K562 (cell line): ENCODE data around the gene MALRD1. TPM values are rescaled to one million over a fixed set of nuclear protein-coding genes. Genes with fewer than 3 reads are reported as not detected.

Source experiments
- ATAC-seq: fragments of 200-7000 bp; cut with Tn5 transposase; 3 replicates; pipeline ENCODE4 v1.9.1; 2020; ENCODE audit warnings: moderate library complexity
- BruUV-seq: library from RNA; stranded (reverse); fragments of 400-500 nt; replicated peaks from 2 replicates; lab custom pipeline; 2021; lab: Mats Ljungman, UMichigan
- CTCF ChIA-PET: fragments of 300-600 bp; formaldehyde crosslinking; extraction: SDS; loops from one replicate; lab custom pipeline; 2021; ENCODE audit warnings: low intra/inter-chr PET ratio; lab: Yijun Ruan, JAX
- POLR2A ChIA-PET: fragments of 300-600, 350-650 bp; sonication (Branson Sonifier 250); formaldehyde crosslinking; extraction: SDS; loops from one replicate; lab custom pipeline; 2021; ENCODE audit warnings: antibody characterized with exemption, inconsistent platforms; lab: Yijun Ruan, JAX
- DNase-seq, 4 experiments: peaks; one replicate each; pipeline versions ENCODE4 v3.0.0 to v3.0.0-alpha.2; 2011 to 2018; ENCODE audit warnings: low spot score in 3 of 4, mixed read lengths in 3 of 4; ENCODE audit errors: extremely low read depth in 1 of 4
- FAIRE-seq: peaks from 2 replicates; lab custom pipeline; 2011; peaks lifted over from hg19 to GRCh38; lab: Jason Lieb, UNC
- H2AFZ ChIP-seq: 2 replicates; pipeline ENCODE4 v1.6.0; 2011; ENCODE audit warnings: low read depth, low read length, control low read depth, inconsistent platforms
- H3K27ac ChIP-seq: fragments of 200-600 bp; 3 replicates; pipeline ENCODE4 v1.8.0; 2011; ENCODE audit warnings: low read depth, mild to moderate bottlenecking, control low read depth, inconsistent platforms, low read length, moderate library complexity, mixed read lengths; ENCODE audit errors: extremely low read depth
- H3K27me3 ChIP-seq, 2 experiments: fragments of 300-600 bp in 1 of 2; 2 replicates in 1 of 2; 3 replicates in 1 of 2; pipeline versions ENCODE4 v1.6.0 to v1.8.0; 2011; ENCODE audit warnings: inconsistent platforms in 2 of 2, low read length in 2 of 2, mild to moderate bottlenecking in 1 of 2, mixed read lengths in 1 of 2, moderate library complexity in 1 of 2; ENCODE audit not compliant: control insufficient read depth in 2 of 2, insufficient read depth in 2 of 2
- H3K36me3 ChIP-seq: fragments of 300-600 bp; 3 replicates; pipeline ENCODE4 v1.8.0; 2011; ENCODE audit warnings: mild to moderate bottlenecking, low read length, inconsistent platforms; ENCODE audit not compliant: control insufficient read depth, insufficient read depth
- H3K4me1 ChIP-seq, 2 experiments: fragments of 200-600 bp in 1 of 2; replicated peaks in 1 of 2; 2 replicates in 1 of 2; 3 replicates in 1 of 2; pipeline versions ENCODE4 v1.5.1 to v1.8.0; 2011; ENCODE audit warnings: inconsistent platforms in 2 of 2, low read length in 2 of 2, mild to moderate bottlenecking in 1 of 2, mixed read lengths in 1 of 2, moderate library complexity in 1 of 2; ENCODE audit not compliant: control insufficient read depth in 2 of 2, insufficient read depth in 2 of 2
- H3K4me2 ChIP-seq: 2 replicates; pipeline ENCODE4 v1.6.1; 2011; ENCODE audit warnings: low read length, control low read depth, inconsistent platforms, mixed read lengths; ENCODE audit not compliant: insufficient read depth
- H3K4me3 ChIP-seq: fragments of 200-600 bp; sonication (generic), shearing (Covaris generic); 2 replicates; pipeline ENCODE4 v1.5.1; 2016; ENCODE audit warnings: control low read depth, inconsistent platforms
- H3K79me2 ChIP-seq: fragments of 200-600 bp; 3 replicates; pipeline ENCODE4 v1.8.0; 2011; ENCODE audit warnings: low read length, inconsistent platforms; ENCODE audit not compliant: control insufficient read depth, insufficient read depth
- H3K9ac ChIP-seq, 2 experiments: 2 replicates each; pipeline versions ENCODE4 v1.6.0 to v1.6.1; 2011; ENCODE audit warnings: low read depth in 2 of 2, low read length in 2 of 2, control low read depth in 1 of 2, inconsistent platforms in 1 of 2, mild to moderate bottlenecking in 1 of 2, mixed read lengths in 1 of 2; ENCODE audit not compliant: insufficient read depth in 1 of 2
- H3K9me1 ChIP-seq: one replicate; pipeline ENCODE4 v1.6.0; 2011; ENCODE audit warnings: inconsistent platforms, mild to moderate bottlenecking, low read length, moderate library complexity; ENCODE audit not compliant: control insufficient read depth, insufficient read depth
- H3K9me3 ChIP-seq: replicated peaks from 2 replicates; pipeline ENCODE4 v1.5.1; 2011; ENCODE audit warnings: low read depth, low read length, inconsistent platforms; ENCODE audit not compliant: control insufficient read depth, insufficient read depth
- H4K20me1 ChIP-seq: replicated peaks from 2 replicates; pipeline ENCODE4 v1.6.1; 2011; ENCODE audit warnings: low read length, inconsistent platforms, mixed read lengths; ENCODE audit not compliant: control insufficient read depth, insufficient read depth
- EWSR1 ChIP-seq: fragments of 450-650 bp; IDR thresholded peaks from 2 replicates; pipeline ENCODE4 v1.6.1; 2018; ENCODE audit warnings: borderline replicate concordance, mild to moderate bottlenecking, low read depth, moderate library complexity; ENCODE audit not compliant: partially characterized antibody
- GTF2B ChIP-seq: IDR thresholded peaks from 2 replicates; pipeline ENCODE4 v1.6.1; 2011; ENCODE audit not compliant: insufficient read length; ENCODE audit errors: extremely low read depth
- HMGXB4 ChIP-seq: sonication (generic); formaldehyde crosslinking; IDR thresholded peaks from 2 replicates; pipeline ENCODE4 v1.8.1; 2023; ENCODE audit warnings: mild to moderate bottlenecking, missing genetic modification reagents
- MCM5 ChIP-seq: fragments of 450-650 bp; IDR thresholded peaks from 2 replicates; pipeline ENCODE4 v1.6.1; 2016; ENCODE audit warnings: low read depth
- MECOM ChIP-seq: fragments of 250-450 bp; sonication (Bioruptor Pico); IDR thresholded peaks from 2 replicates; pipeline ENCODE4 v1.8.0; 2022; ENCODE audit warnings: inconsistent platforms
- NCOA6 ChIP-seq: fragments of 450-650 bp; IDR thresholded peaks from 2 replicates; pipeline ENCODE4 v1.6.1; 2017; ENCODE audit warnings: mild to moderate bottlenecking
- PHF20 ChIP-seq: fragments of 450-650 bp; IDR thresholded peaks from 2 replicates; pipeline ENCODE4 v1.6.1; 2018; ENCODE audit not compliant: partially characterized antibody
- U2AF2 ChIP-seq: fragments of 200-400 bp; formaldehyde crosslinking; optimal IDR thresholded peaks from 2 replicates; pipeline ENCODE3; 2017; ENCODE audit warnings: low read depth, mild to moderate bottlenecking, low read length
- WGBS: fragments of 100-300 bp; shearing (Covaris generic); methylation state at CpG from one replicate; pipeline ENCODE4 v1.1.6; 2016; ENCODE audit warnings: low coverage, mixed read lengths; ENCODE audit not compliant: insufficient coverage; ENCODE audit errors: missing lambda C conversion rate; 5-methylcytosine and 5-hydroxymethylcytosine counted together
- in situ Hi-C: fragments of 300-500 bp; cut with MboI; formaldehyde crosslinking; loops from 4 replicates; pipeline ENCODE4 v1.15.0; 2018; ENCODE audit warnings: inconsistent platforms, mixed read lengths
- intact Hi-C: fragments of 100-400 bp; cut with micrococcal nuclease; formaldehyde crosslinking; loops from 2 replicates; pipeline ENCODE4 v1.14.2; 2022
- polyA plus RNA-seq, 8 experiments: library from polyadenylated mRNA; depleted of rRNA in 4 of 8; stranded (reverse) in 5 of 8; unstranded in 3 of 8; fragments of >200 nt; fragmentation: Nextera tagmentation in 2 of 8; fragmentation: Illumina TruSeq in 1 of 8; extraction: Ambion mirVana in 2 of 8; extraction: Trizol in 1 of 8; gene quantifications; 2 replicates each; pipeline versions ENCODE4 v1.2.1 to v1.2.3, GENCODE V29; 2011 to 2014; ENCODE audit warnings: inconsistent platforms in 1 of 8, missing spikeins in 1 of 8
- total RNA-seq, 7 experiments: library from RNA; depleted of rRNA in 6 of 7; stranded (reverse); fragments of >200 nt in 6 of 7; fragmentation: Illumina TruSeq in 2 of 7; extraction: Trizol in 2 of 7; gene quantifications; 2 replicates each; pipeline versions ENCODE4 v1.2.1 to v1.2.3, GENCODE V29; 2011 to 2021; ENCODE audit warnings: low replicate concordance in 1 of 7

Gene MALRD1
- total and polyA plus RNA-seq, 9 of the 15 experiments (the other 6 are each of a cell fraction or from before 2014, with no cell fraction given): not detected

- in situ Hi-C loops (no loop called here), intact Hi-C loops (no loop called here)
- DNase-seq: no peak
- H4K20me1 ChIP-seq: no peaks in the 10 kb centered on the region
- H3K36me3 ChIP-seq: no peaks in the 10 kb centered on the region
- no TSS peak for BruUV-seq
- no peak overlapping the region for H3K4me2 ChIP-seq
- POLR2A ChIA-PET: no interaction called here
- no peaks in the 10 kb centered on the region for H3K4me1 ChIP-seq
- H2AFZ ChIP-seq: no peak overlapping the region
- no peaks in the 10 kb centered on the region for H3K79me2 ChIP-seq
- H3K27me3 ChIP-seq: no peaks in the 10 kb centered on the region
- no peaks in the 10 kb centered on the region for H3K9me3 ChIP-seq
- no peak for TF ChIP-seq HMGXB4 (CRISPR knock-in tag)
- TF ChIP-seq GTF2B: no peak
- TF ChIP-seq U2AF2: no peak
- TF ChIP-seq PHF20: no peak
- TF ChIP-seq MECOM (CRISPR knock-in tag): no peak
- TF ChIP-seq MCM5: no peak
- TF ChIP-seq NCOA6: no peak
- TF ChIP-seq EWSR1: no peak
- H3K27ac ChIP-seq: no peak overlapping the region
- no peaks in the 10 kb centered on the region for H3K9me1 ChIP-seq
- WGBS: 1% methylated on average over 5 of the region's 5 CpGs
- H3K9ac ChIP-seq: no peak overlapping the region
- no peak for ATAC-seq
- no peak overlapping the region for H3K4me3 ChIP-seq
- no peak for FAIRE-seq
- CTCF ChIA-PET: no interaction called here
These were observed 413.0 kb downstream of the MALRD1 start for GRCh38 chr10:19461588-19461987.
